HL-60 (cell line): ENCODE results near the gene CASTOR1.
A peak's percentile ranks its signal among the peaks of the same experiment; 100 is the strongest.

Experiments
- DNase-seq, 2 experiments: peaks; one replicate each; pipeline ENCODE4 v3.0.0-alpha.2; 2010 to 2020; ENCODE audit warnings: low read depth in 1 of 2, low spot score in 1 of 2
- H3K27ac ChIP-seq: fragments of 250-450 bp; sonication (Bioruptor Pico); replicated peaks from 2 replicates; pipeline ENCODE4 v1.5.1; 2020; ENCODE audit warnings: mild to moderate bottlenecking, moderate library complexity
- H3K27me3 ChIP-seq: fragments of 250-450 bp; sonication (Bioruptor Pico); 2 replicates; pipeline ENCODE4 v1.5.1; 2021; ENCODE audit warnings: mild to moderate bottlenecking, moderate library complexity; ENCODE audit not compliant: insufficient read depth, poor library complexity, severe bottlenecking
- H3K4me3 ChIP-seq: replicated peaks from 2 replicates; pipeline ENCODE4 v1.5.1; 2011; ENCODE audit warnings: mild to moderate bottlenecking, control low read depth, low read length; ENCODE audit not compliant: insufficient read depth
- GABPA ChIP-seq: IDR thresholded peaks from 2 replicates; pipeline ENCODE4 v1.6.1; 2012; ENCODE audit warnings: low read depth
- POLR2AphosphoS5 ChIP-seq: IDR thresholded peaks from 2 replicates; pipeline ENCODE4 v1.6.1; 2012; ENCODE audit warnings: low read depth
- SPI1 ChIP-seq: IDR thresholded peaks from 2 replicates; pipeline ENCODE4 v1.6.1; 2012; ENCODE audit warnings: low read depth, mild to moderate bottlenecking, borderline replicate concordance
- TF ChIP-seq, protein P1 (sequence below): IDR thresholded peaks from 2 replicates; pipeline ENCODE4 v1.6.1; 2012; ENCODE audit warnings: low read depth; ENCODE audit not compliant: insufficient replicate concordance
- TF ChIP-seq, protein P2 (sequence below): IDR thresholded peaks from one replicate; pipeline ENCODE4 v1.5.1; 2011; ENCODE audit warnings: low read length, control low read depth, inconsistent platforms; ENCODE audit not compliant: insufficient read depth

CASTOR1 gene

DNA sequence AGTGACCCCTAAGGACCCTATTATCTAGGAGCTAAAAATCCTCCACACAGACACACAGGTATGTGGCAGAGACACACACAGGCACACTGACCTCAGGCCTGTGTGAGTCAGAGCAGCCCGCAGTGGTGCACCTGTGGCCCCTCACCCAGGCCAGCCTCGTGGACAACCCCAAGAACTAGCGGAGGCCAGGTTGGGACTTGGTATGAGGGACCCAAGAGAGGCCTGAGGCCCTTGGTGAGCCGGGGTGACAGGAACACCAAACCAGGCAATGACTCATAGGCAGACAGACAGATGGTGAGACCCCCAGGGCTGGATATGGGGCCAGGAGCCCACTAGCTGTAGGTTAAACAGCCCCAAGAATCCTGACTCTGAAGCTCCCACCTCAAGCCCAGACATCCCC is 6.0 kb downstream of the CASTOR1 start:
- TF ChIP-seq GABPA (no peak), SPI1 (no peak), POLR2AphosphoS5 (no peak)
- TF ChIP-seq, protein P1, sequence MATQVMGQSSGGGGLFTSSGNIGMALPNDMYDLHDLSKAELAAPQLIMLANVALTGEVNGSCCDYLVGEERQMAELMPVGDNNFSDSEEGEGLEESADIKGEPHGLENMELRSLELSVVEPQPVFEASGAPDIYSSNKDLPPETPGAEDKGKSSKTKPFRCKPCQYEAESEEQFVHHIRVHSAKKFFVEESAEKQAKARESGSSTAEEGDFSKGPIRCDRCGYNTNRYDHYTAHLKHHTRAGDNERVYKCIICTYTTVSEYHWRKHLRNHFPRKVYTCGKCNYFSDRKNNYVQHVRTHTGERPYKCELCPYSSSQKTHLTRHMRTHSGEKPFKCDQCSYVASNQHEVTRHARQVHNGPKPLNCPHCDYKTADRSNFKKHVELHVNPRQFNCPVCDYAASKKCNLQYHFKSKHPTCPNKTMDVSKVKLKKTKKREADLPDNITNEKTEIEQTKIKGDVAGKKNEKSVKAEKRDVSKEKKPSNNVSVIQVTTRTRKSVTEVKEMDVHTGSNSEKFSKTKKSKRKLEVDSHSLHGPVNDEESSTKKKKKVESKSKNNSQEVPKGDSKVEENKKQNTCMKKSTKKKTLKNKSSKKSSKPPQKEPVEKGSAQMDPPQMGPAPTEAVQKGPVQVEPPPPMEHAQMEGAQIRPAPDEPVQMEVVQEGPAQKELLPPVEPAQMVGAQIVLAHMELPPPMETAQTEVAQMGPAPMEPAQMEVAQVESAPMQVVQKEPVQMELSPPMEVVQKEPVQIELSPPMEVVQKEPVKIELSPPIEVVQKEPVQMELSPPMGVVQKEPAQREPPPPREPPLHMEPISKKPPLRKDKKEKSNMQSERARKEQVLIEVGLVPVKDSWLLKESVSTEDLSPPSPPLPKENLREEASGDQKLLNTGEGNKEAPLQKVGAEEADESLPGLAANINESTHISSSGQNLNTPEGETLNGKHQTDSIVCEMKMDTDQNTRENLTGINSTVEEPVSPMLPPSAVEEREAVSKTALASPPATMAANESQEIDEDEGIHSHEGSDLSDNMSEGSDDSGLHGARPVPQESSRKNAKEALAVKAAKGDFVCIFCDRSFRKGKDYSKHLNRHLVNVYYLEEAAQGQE = no peak
- TF ChIP-seq, protein P2, sequence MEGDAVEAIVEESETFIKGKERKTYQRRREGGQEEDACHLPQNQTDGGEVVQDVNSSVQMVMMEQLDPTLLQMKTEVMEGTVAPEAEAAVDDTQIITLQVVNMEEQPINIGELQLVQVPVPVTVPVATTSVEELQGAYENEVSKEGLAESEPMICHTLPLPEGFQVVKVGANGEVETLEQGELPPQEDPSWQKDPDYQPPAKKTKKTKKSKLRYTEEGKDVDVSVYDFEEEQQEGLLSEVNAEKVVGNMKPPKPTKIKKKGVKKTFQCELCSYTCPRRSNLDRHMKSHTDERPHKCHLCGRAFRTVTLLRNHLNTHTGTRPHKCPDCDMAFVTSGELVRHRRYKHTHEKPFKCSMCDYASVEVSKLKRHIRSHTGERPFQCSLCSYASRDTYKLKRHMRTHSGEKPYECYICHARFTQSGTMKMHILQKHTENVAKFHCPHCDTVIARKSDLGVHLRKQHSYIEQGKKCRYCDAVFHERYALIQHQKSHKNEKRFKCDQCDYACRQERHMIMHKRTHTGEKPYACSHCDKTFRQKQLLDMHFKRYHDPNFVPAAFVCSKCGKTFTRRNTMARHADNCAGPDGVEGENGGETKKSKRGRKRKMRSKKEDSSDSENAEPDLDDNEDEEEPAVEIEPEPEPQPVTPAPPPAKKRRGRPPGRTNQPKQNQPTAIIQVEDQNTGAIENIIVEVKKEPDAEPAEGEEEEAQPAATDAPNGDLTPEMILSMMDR = no peak
- Histone ChIP-seq H3K27ac (no peak overlapping the region), H3K4me3 (no peak overlapping the region), H3K27me3 (no peaks in the 10 kb centered on the region)
- no peak for DNase-seq

DNA sequence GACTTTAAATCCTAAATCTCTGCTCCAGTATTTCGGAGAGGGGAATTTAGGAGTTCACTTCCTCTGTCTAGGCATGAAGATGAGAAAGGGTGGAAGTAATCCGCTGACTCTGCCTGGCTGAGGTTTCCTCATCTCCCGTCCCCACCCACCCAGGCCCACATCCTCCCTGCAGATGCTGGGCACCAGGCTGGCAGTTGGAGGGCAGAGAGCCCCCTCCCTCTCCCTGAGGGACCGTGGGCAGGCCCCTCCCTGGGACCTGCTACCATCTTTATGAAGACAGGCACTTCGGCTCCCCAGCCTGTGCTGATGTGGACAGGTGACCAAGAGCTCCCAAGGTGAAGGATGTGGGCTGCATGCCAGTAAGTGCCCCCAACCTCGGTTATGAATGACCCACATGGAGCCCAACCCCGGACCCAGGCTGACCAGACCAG is 6.7 kb downstream of the CASTOR1 start:
- peak; percentile 52 for TF ChIP-seq SPI1
- TF ChIP-seq, protein P1 = no peak
- Histone ChIP-seq H3K4me3 (no peak overlapping the region), H3K27me3 (no peaks in the 10 kb centered on the region), H3K27ac (no peak overlapping the region)
- peak in 1 of 2 experiments; percentile 48 for DNase-seq

DNA sequence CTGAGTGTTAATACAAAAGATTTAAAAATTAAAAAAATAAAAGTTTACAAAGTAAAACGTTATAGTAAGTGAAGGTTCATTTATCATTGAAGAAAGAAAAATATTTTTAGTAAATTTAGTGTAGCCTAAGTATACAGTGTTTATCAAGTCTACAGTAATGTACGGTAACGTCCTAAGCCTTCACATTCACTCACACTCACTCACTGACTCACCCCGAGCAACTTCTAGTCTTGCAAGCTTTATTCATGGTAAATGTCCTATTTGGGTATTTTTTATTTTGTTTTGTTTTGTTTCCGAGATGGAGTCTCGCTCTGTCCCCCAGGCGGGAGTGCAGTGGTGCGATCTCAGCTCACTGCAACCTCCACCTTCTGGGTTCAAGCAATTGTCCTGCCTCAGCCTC is 8.8 kb downstream of the CASTOR1 start:
- no peak for TF ChIP-seq SPI1
- TF ChIP-seq GABPA = no peak
- TF ChIP-seq, protein P1 = no peak
- TF ChIP-seq POLR2AphosphoS5 = no peak
- TF ChIP-seq, protein P2 = no peak
- no peak overlapping the region for H3K4me3 ChIP-seq
- no peak overlapping the region for H3K27ac ChIP-seq
- H3K27me3 ChIP-seq = no peaks in the 10 kb centered on the region
- no peak for DNase-seq

DNA sequence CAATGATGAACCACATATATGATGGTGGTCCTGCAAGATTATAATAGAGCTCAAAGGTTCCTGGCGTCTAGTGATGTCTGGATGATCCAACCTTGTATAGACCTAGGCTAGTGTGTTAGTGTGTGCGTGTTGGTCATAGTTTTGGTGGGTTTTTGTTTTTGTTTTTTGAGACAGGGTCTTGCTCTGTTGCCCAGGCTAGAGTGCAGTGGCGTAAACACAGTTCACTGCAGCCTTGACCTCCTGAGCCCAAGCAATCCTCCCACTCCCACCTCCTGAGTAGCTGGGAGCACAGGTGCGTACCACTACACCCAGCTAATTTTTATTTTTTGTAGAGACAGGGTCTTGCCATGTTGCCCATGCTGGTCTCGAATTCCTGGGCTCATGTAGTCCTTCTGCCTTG is 9.4 kb downstream of the CASTOR1 start:
- H3K27me3 ChIP-seq = no peaks in the 10 kb centered on the region
- TF ChIP-seq SPI1 (no peak), POLR2AphosphoS5 (no peak), GABPA (no peak)
- TF ChIP-seq, protein P2 = no peak
- TF ChIP-seq, protein P1 = no peak
- H3K27ac ChIP-seq = no peak overlapping the region
- H3K4me3 ChIP-seq = no peak overlapping the region
- no peak for DNase-seq
